Activated naive CD8-positive, alpha-beta T cell treated with anti-CD3 and anti-CD28 coated beads for 36 hours (primary cell): ENCODE measurements around the gene RNF144A. TPM values are rescaled to one million over a fixed set of nuclear protein-coding genes. Genes with fewer than 3 reads are reported as not detected.

Experiments
- DNase-seq: peaks from one replicate; pipeline ENCODE4 v3.0.0; 2021
- H3K27ac Mint-ChIP-seq: one replicate; pipeline ENCODE4 v1.8.0; 2022; ENCODE audit warnings: mild to moderate bottlenecking, moderate library complexity, mixed read lengths
- H3K27me3 Mint-ChIP-seq: one replicate; pipeline ENCODE4 v1.8.0; 2022; ENCODE audit warnings: mild to moderate bottlenecking, mixed read lengths
- H3K36me3 Mint-ChIP-seq: one replicate; pipeline ENCODE4 v1.8.0; 2021; ENCODE audit warnings: mild to moderate bottlenecking, mixed read lengths
- H3K4me1 Mint-ChIP-seq: one replicate; pipeline ENCODE4 v1.8.0; 2021; ENCODE audit warnings: mixed read lengths
- H3K4me3 Mint-ChIP-seq: one replicate; pipeline ENCODE4 v1.8.0; 2022; ENCODE audit warnings: mild to moderate bottlenecking, moderate library complexity, mixed read lengths
- H3K9me3 Mint-ChIP-seq: one replicate; pipeline ENCODE4 v1.8.0; 2022; ENCODE audit warnings: mixed read lengths
- total RNA-seq, 2 experiments: library from RNA; stranded (reverse); gene quantifications; one replicate each; pipeline ENCODE4 v1.2.3, GENCODE V29; 2021

The RNF144A gene
- total RNA-seq, 2 experiments from 2014 or later, result 29.7 to 31.4 TPM

GRCh38 chr2:6958616-6959235, 41.5 kb downstream of the RNF144A start:
- Mint-ChIP-seq H3K4me1 (peaks cover 36% of the 10 kb centered on the region), H3K9me3 (peaks cover 3% of the 10 kb centered on the region), H3K4me3 (no peak overlapping the region), H3K36me3 (peaks cover 17% of the 10 kb centered on the region), H3K27ac (no peak overlapping the region), H3K27me3 (no peaks in the 10 kb centered on the region)
- no peak for DNase-seq

DNA sequence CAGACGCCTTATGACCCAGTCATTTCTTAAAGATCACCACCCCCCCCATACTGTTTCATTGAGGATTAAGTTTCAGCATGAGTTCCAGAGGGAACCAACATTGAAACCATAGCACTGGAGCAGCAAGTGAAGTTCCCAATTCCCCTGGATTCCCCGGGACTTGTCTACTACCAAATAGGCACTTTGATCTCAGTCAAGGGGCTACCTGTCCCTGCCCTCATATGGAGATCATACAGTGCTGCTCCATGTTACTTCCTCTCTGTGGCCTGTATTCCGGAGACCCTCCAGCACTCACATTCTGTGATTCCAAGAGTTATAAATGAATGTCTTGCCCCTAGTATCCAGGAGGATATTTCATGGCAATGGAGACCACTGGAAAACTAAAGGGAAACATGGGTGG, 42.5 kb downstream of the RNF144A start:
- Mint-ChIP-seq H3K36me3 (peaks cover 21% of the 10 kb centered on the region), H3K9me3 (peaks cover 5% of the 10 kb centered on the region), H3K27me3 (no peaks in the 10 kb centered on the region), H3K27ac (no peak overlapping the region), H3K4me1 (peaks cover 32% of the 10 kb centered on the region), H3K4me3 (no peak overlapping the region)
- DNase-seq, result no peak

DNA sequence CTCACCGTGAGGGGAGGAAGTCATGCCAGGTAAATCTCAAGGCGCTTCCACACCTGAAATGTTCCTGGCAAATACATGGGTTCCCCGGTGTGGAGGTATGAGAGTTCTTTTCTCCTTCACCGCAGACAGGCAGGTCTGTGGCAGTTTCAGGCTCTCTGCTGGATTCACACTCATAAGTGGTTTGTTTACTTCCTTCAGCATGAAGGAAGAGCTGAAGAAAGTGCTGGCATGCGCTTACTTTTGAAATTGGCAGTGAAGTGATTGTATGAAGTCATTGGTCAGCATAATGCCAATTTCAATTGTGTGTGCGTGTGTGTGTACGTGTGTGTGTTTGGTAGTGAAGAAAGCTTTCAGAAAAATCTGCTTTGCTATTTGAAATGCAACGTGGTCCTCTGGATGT, 43.4 kb downstream of the RNF144A start:
- DNase-seq, result no peak
- peaks cover 5% of the 10 kb centered on the region for H3K9me3 Mint-ChIP-seq

GRCh38 chr2:6963727-6964126, 46.5 kb downstream of the RNF144A start:
- Mint-ChIP-seq H3K36me3 (peaks cover 24% of the 10 kb centered on the region), H3K9me3 (peaks cover 5% of the 10 kb centered on the region), H3K27ac (no peak overlapping the region), H3K4me3 (no peak overlapping the region), H3K4me1 (peaks cover 22% of the 10 kb centered on the region), H3K27me3 (no peaks in the 10 kb centered on the region)
- no peak for DNase-seq

More for the DNA sequence above, 43.4 kb downstream of the RNF144A start:
- Mint-ChIP-seq H3K36me3 (peaks cover 24% of the 10 kb centered on the region), H3K27ac (no peak overlapping the region), H3K4me1 (peaks cover 24% of the 10 kb centered on the region), H3K27me3 (no peaks in the 10 kb centered on the region), H3K4me3 (no peak overlapping the region)

GRCh38 chr2:6965071-6965795, 48.0 kb downstream of the RNF144A start:
- DNase-seq, result no peak
- Mint-ChIP-seq H3K4me3 (no peak overlapping the region), H3K36me3 (peaks cover 27% of the 10 kb centered on the region), H3K27me3 (no peaks in the 10 kb centered on the region), H3K4me1 (peaks cover 9% of the 10 kb centered on the region), H3K9me3 (peaks cover 5% of the 10 kb centered on the region), H3K27ac (no peak overlapping the region)

DNA sequence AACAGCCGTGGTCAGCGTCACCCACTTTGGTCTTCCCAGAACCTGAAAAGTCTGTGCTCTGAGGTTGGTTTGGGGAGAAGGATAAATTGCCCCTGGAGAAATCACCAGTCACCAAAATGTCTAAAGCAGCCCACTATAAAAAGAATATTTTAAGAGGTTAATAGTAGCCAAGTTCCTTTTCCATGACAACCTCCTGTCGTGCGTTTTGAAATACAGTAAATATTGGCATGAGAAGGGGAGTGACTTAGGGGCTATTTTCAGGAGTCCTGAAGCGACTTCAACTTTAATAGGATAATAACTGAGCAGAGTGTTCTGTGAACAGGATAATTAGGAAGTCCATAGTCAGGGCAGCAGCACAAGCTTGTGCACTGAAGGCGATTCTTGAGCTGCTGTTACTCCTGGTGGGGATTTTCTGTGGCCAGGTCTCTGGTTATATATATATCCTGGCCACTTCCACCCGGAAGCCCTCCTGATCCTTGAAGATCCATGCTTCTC, 49.3 kb downstream of the RNF144A start:
- Mint-ChIP-seq H3K27ac (no peak overlapping the region), H3K9me3 (peaks cover 5% of the 10 kb centered on the region), H3K36me3 (peaks cover 36% of the 10 kb centered on the region), H3K4me3 (no peak overlapping the region), H3K4me1 (peaks cover 2% of the 10 kb centered on the region), H3K27me3 (no peaks in the 10 kb centered on the region)
- DNase-seq, result no peak

DNA sequence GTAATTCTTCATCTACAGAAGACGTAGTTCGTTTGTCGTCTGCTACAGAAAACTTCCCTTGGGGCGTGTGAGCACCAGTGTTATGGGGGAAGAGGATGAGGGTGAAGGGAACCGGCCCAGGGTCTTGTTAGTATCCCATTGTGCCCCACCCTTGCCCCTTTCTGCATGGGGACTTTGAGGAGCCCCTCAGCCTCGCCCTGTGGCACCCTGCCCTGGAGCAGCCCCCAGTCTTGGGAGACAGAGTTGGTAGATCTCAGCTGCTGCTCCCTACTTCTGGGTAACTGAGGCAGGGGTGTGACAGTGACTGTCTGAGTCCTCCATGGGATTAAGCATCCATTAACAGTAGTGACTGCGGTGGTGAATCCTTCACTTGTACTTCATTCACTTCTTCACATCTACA, 50.1 kb downstream of the RNF144A start:
- H3K4me1 Mint-ChIP-seq, result no peaks in the 10 kb centered on the region
- no peaks in the 10 kb centered on the region for H3K27me3 Mint-ChIP-seq
- H3K27ac Mint-ChIP-seq, result no peak overlapping the region
- no peak overlapping the region for H3K4me3 Mint-ChIP-seq
- peaks cover 33% of the 10 kb centered on the region for H3K36me3 Mint-ChIP-seq
- peaks cover 5% of the 10 kb centered on the region for H3K9me3 Mint-ChIP-seq
- no peak for DNase-seq

GRCh38 chr2:6968319-6969100, 51.3 kb downstream of the RNF144A start:
- DNase-seq, result no peak
- H3K36me3 Mint-ChIP-seq, result peaks cover 34% of the 10 kb centered on the region
- no peak overlapping the region for H3K27ac Mint-ChIP-seq
- H3K27me3 Mint-ChIP-seq, result no peaks in the 10 kb centered on the region
- no peak overlapping the region for H3K4me3 Mint-ChIP-seq
- peaks cover 4% of the 10 kb centered on the region for H3K9me3 Mint-ChIP-seq
- no peaks in the 10 kb centered on the region for H3K4me1 Mint-ChIP-seq

DNA sequence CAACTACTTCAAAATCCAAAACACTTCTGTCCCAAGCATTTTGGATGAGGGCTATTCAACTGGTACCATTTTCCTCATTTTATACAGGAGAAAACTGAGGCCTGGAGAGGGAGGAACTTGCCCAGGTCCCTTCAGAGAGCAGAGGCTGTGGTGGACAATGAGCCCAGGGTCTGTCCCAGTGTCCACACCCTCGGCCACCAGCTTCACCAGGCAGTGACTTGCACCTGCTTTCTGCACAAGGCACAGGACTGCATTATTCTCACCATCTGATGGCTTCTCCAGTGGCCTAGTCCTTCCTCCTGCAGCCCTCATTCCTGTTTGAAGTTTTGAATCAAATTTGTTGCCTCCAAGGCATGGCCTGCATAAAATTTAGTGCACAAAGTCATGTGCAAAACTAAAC, 53.3 kb downstream of the RNF144A start:
- no peak for DNase-seq
- peaks cover 35% of the 10 kb centered on the region for H3K36me3 Mint-ChIP-seq

DNA sequence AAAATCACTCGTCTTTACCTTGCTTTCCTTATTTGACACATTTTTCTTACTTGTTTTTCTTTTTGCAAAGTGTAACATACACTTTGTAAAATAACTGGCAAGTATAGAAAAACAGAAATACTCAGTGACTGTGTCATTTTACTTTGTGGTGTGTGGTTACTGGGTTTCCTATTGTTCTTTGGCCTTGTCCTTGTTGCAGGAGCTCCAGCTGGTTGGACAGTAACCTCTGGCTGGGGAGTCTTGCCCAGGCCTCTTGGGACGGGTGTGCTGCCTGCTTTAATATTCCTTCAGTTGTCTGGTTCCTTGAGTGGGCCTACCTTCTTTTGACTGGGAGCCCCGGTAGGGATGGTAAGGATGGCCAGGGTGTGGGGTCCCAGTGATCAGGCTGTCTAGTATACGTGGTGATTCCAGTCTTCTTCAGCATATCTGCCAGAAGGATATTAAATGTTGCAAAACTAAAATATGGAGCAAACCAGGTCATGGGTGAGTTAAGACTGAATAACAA, 53.8 kb downstream of the RNF144A start:
- no peaks in the 10 kb centered on the region for H3K9me3 Mint-ChIP-seq
- peaks cover 35% of the 10 kb centered on the region for H3K36me3 Mint-ChIP-seq
- H3K4me1 Mint-ChIP-seq, result peaks cover 6% of the 10 kb centered on the region
- no peak for DNase-seq
- no peak overlapping the region for H3K27ac Mint-ChIP-seq
- H3K4me3 Mint-ChIP-seq, result no peak overlapping the region
- no peaks in the 10 kb centered on the region for H3K27me3 Mint-ChIP-seq

More for the DNA sequence above, 53.3 kb downstream of the RNF144A start:
- Mint-ChIP-seq H3K9me3 (no peaks in the 10 kb centered on the region), H3K27ac (no peak overlapping the region), H3K27me3 (no peaks in the 10 kb centered on the region), H3K4me3 (no peak overlapping the region), H3K4me1 (peaks cover 2% of the 10 kb centered on the region)

DNA sequence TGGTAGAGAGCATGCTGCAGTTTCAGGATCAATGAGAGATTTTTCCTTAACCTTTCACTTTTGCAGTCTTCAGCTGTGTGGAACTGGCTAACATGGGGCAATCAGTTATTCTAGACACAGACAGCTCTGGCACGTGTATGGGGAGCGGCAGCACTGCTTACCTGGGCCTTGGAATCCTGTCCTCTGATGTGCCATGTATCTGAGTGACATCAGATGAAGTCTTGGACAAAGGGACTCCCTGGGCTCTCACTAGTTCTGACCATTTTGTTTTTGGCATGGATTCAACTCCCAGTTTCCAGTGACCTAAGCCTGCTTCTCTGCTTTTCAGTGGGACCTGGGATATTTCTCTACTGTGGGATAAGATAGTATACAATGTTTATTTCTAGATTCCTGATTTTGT, 54.3 kb downstream of the RNF144A start:
- no peaks in the 10 kb centered on the region for H3K9me3 Mint-ChIP-seq
- DNase-seq, result no peak
- no peak overlapping the region for H3K27ac Mint-ChIP-seq
- peaks cover 35% of the 10 kb centered on the region for H3K36me3 Mint-ChIP-seq
- H3K4me1 Mint-ChIP-seq, result peaks cover 8% of the 10 kb centered on the region
- H3K27me3 Mint-ChIP-seq, result no peaks in the 10 kb centered on the region
- H3K4me3 Mint-ChIP-seq, result no peak overlapping the region

DNA sequence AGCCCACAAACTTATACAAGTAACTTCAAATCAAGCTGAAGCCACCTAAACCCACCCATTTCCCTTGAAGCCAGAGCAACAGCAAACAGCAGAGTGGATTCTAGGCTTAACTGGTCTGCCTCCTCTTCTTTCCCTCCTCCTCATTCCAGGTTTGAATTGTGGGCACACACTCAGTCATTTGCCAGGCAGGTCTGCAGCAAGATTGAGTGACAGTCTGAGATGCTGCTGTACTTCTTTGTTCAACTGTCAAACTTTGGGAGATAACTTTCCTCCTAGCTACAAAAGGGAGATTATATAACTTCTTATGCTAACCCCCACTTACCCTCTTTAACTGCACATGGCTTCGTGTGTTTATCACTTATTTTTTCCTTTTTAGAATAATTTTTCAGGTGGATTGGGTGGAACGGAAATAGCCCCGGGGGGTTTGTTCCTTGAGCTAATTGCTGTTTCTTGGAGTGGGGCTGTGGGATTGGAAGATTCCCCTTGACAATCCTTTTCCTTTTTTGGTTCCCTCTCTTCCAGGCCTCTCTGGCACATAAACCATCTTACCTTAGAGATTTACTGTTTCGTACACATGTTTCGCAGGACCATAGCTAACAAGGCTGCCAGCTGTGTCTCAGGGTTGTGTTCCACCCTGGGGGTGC, 55.0 kb downstream of the RNF144A start:
- no peaks in the 10 kb centered on the region for H3K27me3 Mint-ChIP-seq
- peaks cover 9% of the 10 kb centered on the region for H3K4me1 Mint-ChIP-seq
- H3K27ac Mint-ChIP-seq, result no peak overlapping the region
- no peak overlapping the region for H3K4me3 Mint-ChIP-seq
- H3K9me3 Mint-ChIP-seq, result no peaks in the 10 kb centered on the region
- DNase-seq, result no peak
- peaks cover 35% of the 10 kb centered on the region for H3K36me3 Mint-ChIP-seq

DNA sequence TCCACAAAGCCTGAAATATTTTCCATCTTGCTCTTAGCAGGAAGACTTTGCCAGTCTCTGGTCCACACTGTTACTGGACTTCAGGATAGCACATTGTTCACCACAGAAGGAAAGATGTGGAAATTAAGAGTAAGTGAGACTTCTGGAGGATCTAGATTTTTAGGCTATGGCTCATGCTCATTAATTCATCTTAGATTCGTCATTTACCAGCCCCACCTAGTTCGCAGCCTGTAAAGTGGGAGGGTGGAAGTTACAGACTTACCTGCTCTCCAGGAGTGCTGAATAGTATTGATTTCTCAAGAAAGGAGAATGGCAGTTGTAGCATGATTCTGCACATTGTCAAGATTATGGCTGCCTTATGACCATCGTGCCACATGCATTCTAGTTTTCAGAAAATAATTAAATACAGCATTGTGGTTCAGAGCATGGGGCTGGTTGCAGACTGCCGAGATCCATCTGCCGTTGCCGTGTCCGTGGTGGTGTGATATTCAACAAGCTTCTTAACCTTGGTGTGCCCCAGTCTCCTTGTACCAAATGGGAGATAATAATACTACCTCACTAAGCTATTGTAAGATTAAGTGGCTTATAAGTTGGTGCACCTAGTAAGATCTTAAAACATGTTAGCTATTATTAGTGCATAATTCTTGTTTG, 56.8 kb downstream of the RNF144A start:
- H3K4me3 Mint-ChIP-seq, result no peak overlapping the region
- no peaks in the 10 kb centered on the region for H3K27me3 Mint-ChIP-seq
- H3K9me3 Mint-ChIP-seq, result no peaks in the 10 kb centered on the region
- H3K36me3 Mint-ChIP-seq, result peaks cover 50% of the 10 kb centered on the region
- H3K27ac Mint-ChIP-seq, result no peak overlapping the region
- no peak for DNase-seq
- peaks cover 19% of the 10 kb centered on the region for H3K4me1 Mint-ChIP-seq

GRCh38 chr2:6975988-6976387, 58.8 kb downstream of the RNF144A start:
- no peak overlapping the region for H3K27ac Mint-ChIP-seq
- H3K4me3 Mint-ChIP-seq, result no peak overlapping the region
- peaks cover 2% of the 10 kb centered on the region for H3K9me3 Mint-ChIP-seq
- no peak for DNase-seq
- peaks cover 58% of the 10 kb centered on the region for H3K36me3 Mint-ChIP-seq
- H3K27me3 Mint-ChIP-seq, result no peaks in the 10 kb centered on the region
- peaks cover 25% of the 10 kb centered on the region for H3K4me1 Mint-ChIP-seq
